Adipocyte (in vitro differentiated cells): ENCODE data around the gene JCAD.
"Not testable (repeated sequence)": the region's sequence is repeated elsewhere in the genome, so short reads cannot be mapped to it uniquely, and the experiment has no call there.

Source experiments
- DNase-seq: peaks from one replicate; pipeline ENCODE4 v3.0.0-alpha.2; 2015; ENCODE audit warnings: low read depth
- H3K27me3 ChIP-seq: replicated peaks from 2 replicates; pipeline ENCODE4 v1.7.0; 2013; ENCODE audit warnings: mild to moderate bottlenecking, low read length, moderate library complexity; ENCODE audit not compliant: control insufficient read depth, insufficient read depth
- H3K36me3 ChIP-seq: 2 replicates; pipeline ENCODE4 v1.7.0; 2013; ENCODE audit warnings: low read length, mild to moderate bottlenecking, moderate library complexity; ENCODE audit not compliant: control insufficient read depth, insufficient read depth, severe bottlenecking
- H3K4me1 ChIP-seq: 2 replicates; pipeline ENCODE4 v1.7.0; 2013; ENCODE audit warnings: mild to moderate bottlenecking, low read length, moderate library complexity; ENCODE audit not compliant: control insufficient read depth, insufficient read depth
- H3K4me3 ChIP-seq: 2 replicates; pipeline ENCODE4 v1.7.0; 2013; ENCODE audit warnings: mild to moderate bottlenecking, low read length, moderate library complexity
- H3K9ac ChIP-seq: 2 replicates; pipeline ENCODE4 v1.7.0; 2013; ENCODE audit warnings: mild to moderate bottlenecking, low read length, moderate library complexity
- H3K9me3 ChIP-seq: 2 replicates; pipeline ENCODE4 v1.7.0; 2013; ENCODE audit warnings: mild to moderate bottlenecking, low read length, moderate library complexity; ENCODE audit not compliant: control insufficient read depth

Gene JCAD

GRCh38 chr10:30034433-30035137 is 24.8 kb downstream of the JCAD start:
- H3K9me3 ChIP-seq: no peaks in the 10 kb centered on the region
- H3K27me3 ChIP-seq: no peaks in the 10 kb centered on the region
- peaks cover 4% of the 10 kb centered on the region for H3K4me1 ChIP-seq
- H3K36me3 ChIP-seq: peaks cover 14% of the 10 kb centered on the region
- no peak overlapping the region for H3K4me3 ChIP-seq
- no peak for DNase-seq
- no peak overlapping the region for H3K9ac ChIP-seq

- no peak overlapping the region for H3K9ac ChIP-seq
- no peaks in the 10 kb centered on the region for H3K9me3 ChIP-seq
- H3K4me3 ChIP-seq: no peak overlapping the region
- no peaks in the 10 kb centered on the region for H3K27me3 ChIP-seq
- H3K36me3 ChIP-seq: peaks cover 24% of the 10 kb centered on the region
- DNase-seq: no peak
- H3K4me1 ChIP-seq: peaks cover 4% of the 10 kb centered on the region
Measured at GRCh38 chr10:30032125-30032524, 27.3 kb downstream of the JCAD start.

- DNase-seq: no peak
- H3K36me3 ChIP-seq: peaks cover 33% of the 10 kb centered on the region
- no peaks in the 10 kb centered on the region for H3K9me3 ChIP-seq
- no peak overlapping the region for H3K9ac ChIP-seq
- no peak overlapping the region for H3K4me3 ChIP-seq
- peaks cover 4% of the 10 kb centered on the region for H3K4me1 ChIP-seq
- H3K27me3 ChIP-seq: no peaks in the 10 kb centered on the region
Measured at GRCh38 chr10:30029872-30030256, 29.5 kb downstream of the JCAD start.

- no peak overlapping the region for H3K4me3 ChIP-seq
- no peaks in the 10 kb centered on the region for H3K27me3 ChIP-seq
- peaks cover 4% of the 10 kb centered on the region for H3K4me1 ChIP-seq
- no peaks in the 10 kb centered on the region for H3K9me3 ChIP-seq
- H3K36me3 ChIP-seq: peaks cover 30% of the 10 kb centered on the region
- no peak for DNase-seq
- H3K9ac ChIP-seq: no peak overlapping the region
Measured at GRCh38 chr10:30029164-30029871, 30.1 kb downstream of the JCAD start.

- no peaks in the 10 kb centered on the region for H3K27me3 ChIP-seq
Measured at GRCh38 chr10:30028738-30029030, 30.7 kb downstream of the JCAD start.

GRCh38 chr10:30028006-30028737 is 31.2 kb downstream of the JCAD start:
- Histone ChIP-seq H3K4me3 (no peak overlapping the region), H3K27me3 (no peaks in the 10 kb centered on the region), H3K36me3 (peaks cover 30% of the 10 kb centered on the region), H3K4me1 (peaks cover 4% of the 10 kb centered on the region), H3K9ac (no peak overlapping the region), H3K9me3 (no peaks in the 10 kb centered on the region)
- no peak for DNase-seq

More at GRCh38 chr10:30028738-30029030, 30.7 kb downstream of the JCAD start:
- Histone ChIP-seq H3K4me1 (peaks cover 4% of the 10 kb centered on the region), H3K4me3 (no peak overlapping the region), H3K9ac (no peak overlapping the region), H3K36me3 (peaks cover 30% of the 10 kb centered on the region), H3K9me3 (no peaks in the 10 kb centered on the region)
- DNase-seq: no peak

- Histone ChIP-seq H3K4me1 (peaks cover 3% of the 10 kb centered on the region), H3K36me3 (peaks cover 36% of the 10 kb centered on the region), H3K4me3 (no peak overlapping the region), H3K9me3 (no peaks in the 10 kb centered on the region), H3K27me3 (no peaks in the 10 kb centered on the region), H3K9ac (no peak overlapping the region)
- DNase-seq: no peak
Measured at GRCh38 chr10:30027057-30028005, 32.1 kb downstream of the JCAD start.

- Histone ChIP-seq H3K4me1 (no peaks in the 10 kb centered on the region), H3K27me3 (no peaks in the 10 kb centered on the region), H3K36me3 (peaks cover 37% of the 10 kb centered on the region), H3K9me3 (no peaks in the 10 kb centered on the region), H3K4me3 (no peak overlapping the region), H3K9ac (no peak overlapping the region)
- DNase-seq: no peak
Measured at GRCh38 chr10:30026578-30026977, 32.8 kb downstream of the JCAD start.

GRCh38 chr10:30026080-30026479 is 33.3 kb downstream of the JCAD start:
- no peak for DNase-seq
- peaks cover 37% of the 10 kb centered on the region for H3K36me3 ChIP-seq
- H3K4me3 ChIP-seq: no peak overlapping the region
- H3K27me3 ChIP-seq: no peaks in the 10 kb centered on the region
- H3K4me1 ChIP-seq: no peaks in the 10 kb centered on the region
- H3K9me3 ChIP-seq: no peaks in the 10 kb centered on the region
- H3K9ac ChIP-seq: no peak overlapping the region

- not testable (repeated sequence) for H3K4me1 ChIP-seq, H3K9ac ChIP-seq, H3K9me3 ChIP-seq, DNase-seq, H3K4me3 ChIP-seq, H3K27me3 ChIP-seq
- peaks cover 37% of the 10 kb centered on the region for H3K36me3 ChIP-seq
Measured at GRCh38 chr10:30025428-30025827, 34.0 kb downstream of the JCAD start.

GRCh38 chr10:30022590-30022989 is 36.8 kb downstream of the JCAD start:
- Histone ChIP-seq H3K9ac (no peak overlapping the region), H3K4me3 (no peak overlapping the region), H3K9me3 (no peaks in the 10 kb centered on the region), H3K27me3 (no peaks in the 10 kb centered on the region), H3K36me3 (peaks cover 18% of the 10 kb centered on the region), H3K4me1 (peaks cover 2% of the 10 kb centered on the region)
- no peak for DNase-seq
